Measurements from ENCODE around the gene AHNAK2. TPM values are rescaled to one million over a fixed set of nuclear protein-coding genes. Genes with fewer than 3 reads are reported as not detected.
A peak's percentile ranks its signal among the peaks of the same experiment; 100 is the strongest.

AHNAK2 gene
- total and polyA plus RNA-seq, 3 experiments from 2014 or later: 0.04 TPM; not detected in 2

GRCh38 chr14:104967386-104968152, 10.6 kb downstream of the AHNAK2 start:
- Histone ChIP-seq H3K4me3 (ENCODE audit: low read length) (no peak overlapping the region), H3K4me1 (ENCODE audit: insufficient read depth, low read length) (no peaks in the 10 kb centered on the region), H3K36me3 (ENCODE audit: insufficient read depth, low read length) (no peaks in the 10 kb centered on the region), H3K27me3 (ENCODE audit: insufficient read depth, low read length, poor library complexity, severe bottlenecking) (peaks cover 4% of the 10 kb centered on the region), H3K27ac (ENCODE audit: low read depth, low read length) (no peak overlapping the region), H3K9me3 (ENCODE audit: low read length) (no peaks in the 10 kb centered on the region)
- Mint-ChIP-seq H3K27ac (no peak overlapping the region), H3K4me1 (no peaks in the 10 kb centered on the region), H3K36me3 (no peaks in the 10 kb centered on the region), H3K27me3 (peaks cover 2 to 20% of the 10 kb centered on the region in 2 donors), H3K9me3 (no peaks in the 10 kb centered on the region), H3K4me3 (no peak overlapping the region)
- POLR2A ChIA-PET: no interaction called here
- no peak for DNase-seq
- CTCF ChIA-PET: interaction anchor here (2.9 kb wide), 1 partner anchor 78 kb away, joined by 10 read pairs; no protein-coding TSS in a partner anchor

GRCh38 chr14:104966981-104967385, 11.2 kb downstream of the AHNAK2 start:
- Mint-ChIP-seq H3K4me3 (no peak overlapping the region), H3K36me3 (no peaks in the 10 kb centered on the region), H3K4me1 (no peaks in the 10 kb centered on the region), H3K27ac (no peak overlapping the region), H3K27me3 (peaks cover 2 to 20% of the 10 kb centered on the region in 2 donors), H3K9me3 (no peaks in the 10 kb centered on the region)
- Histone ChIP-seq H3K27ac (ENCODE audit: low read depth, low read length) (no peak overlapping the region), H3K27me3 (ENCODE audit: insufficient read depth, low read length, poor library complexity, severe bottlenecking) (peaks cover 4% of the 10 kb centered on the region), H3K9me3 (ENCODE audit: low read length) (no peaks in the 10 kb centered on the region), H3K4me1 (ENCODE audit: insufficient read depth, low read length) (no peaks in the 10 kb centered on the region), H3K4me3 (ENCODE audit: low read length) (no peak overlapping the region), H3K36me3 (ENCODE audit: insufficient read depth, low read length) (no peaks in the 10 kb centered on the region)
- ChIA-PET CTCF (no interaction called here), POLR2A (interaction anchor here (0.6 kb wide), 1 partner anchor 95 kb away, joined by 3 read pairs; no protein-coding TSS in a partner anchor)
- DNase-seq: no peak

GRCh38 chr14:104966261-104966865, 11.8 kb downstream of the AHNAK2 start:
- Mint-ChIP-seq H3K4me1 (no peaks in the 10 kb centered on the region), H3K27me3 (peaks cover 2 to 18% of the 10 kb centered on the region in 2 donors), H3K9me3 (no peaks in the 10 kb centered on the region), H3K36me3 (no peaks in the 10 kb centered on the region), H3K27ac (no peak overlapping the region), H3K4me3 (no peak overlapping the region)
- Histone ChIP-seq H3K4me3 (ENCODE audit: low read length) (no peak overlapping the region), H3K36me3 (ENCODE audit: insufficient read depth, low read length) (no peaks in the 10 kb centered on the region), H3K27ac (ENCODE audit: low read depth, low read length) (no peak overlapping the region), H3K27me3 (ENCODE audit: insufficient read depth, low read length, poor library complexity, severe bottlenecking) (peaks cover 4% of the 10 kb centered on the region), H3K4me1 (ENCODE audit: insufficient read depth, low read length) (no peaks in the 10 kb centered on the region), H3K9me3 (ENCODE audit: low read length) (no peaks in the 10 kb centered on the region)
- no peak for DNase-seq
- ChIA-PET CTCF (no interaction called here), POLR2A (interaction anchor here (0.6 kb wide), 1 partner anchor 96 kb away, joined by 3 read pairs; no protein-coding TSS in a partner anchor)

GRCh38 chr14:104965561-104966231, 12.5 kb downstream of the AHNAK2 start:
- Histone ChIP-seq H3K4me3 (ENCODE audit: low read length) (no peak overlapping the region), H3K27ac (ENCODE audit: low read depth, low read length) (no peak overlapping the region), H3K36me3 (ENCODE audit: insufficient read depth, low read length) (no peaks in the 10 kb centered on the region), H3K4me1 (ENCODE audit: insufficient read depth, low read length) (no peaks in the 10 kb centered on the region), H3K9me3 (ENCODE audit: low read length) (no peaks in the 10 kb centered on the region), H3K27me3 (ENCODE audit: insufficient read depth, low read length, poor library complexity, severe bottlenecking) (peaks cover 4% of the 10 kb centered on the region)
- Mint-ChIP-seq H3K27me3 (peaks cover 2 to 18% of the 10 kb centered on the region in 2 donors), H3K9me3 (no peaks in the 10 kb centered on the region), H3K27ac (no peak overlapping the region), H3K4me1 (no peaks in the 10 kb centered on the region), H3K36me3 (no peaks in the 10 kb centered on the region), H3K4me3 (no peak overlapping the region)
- CTCF ChIA-PET: interaction anchor here (2.1 kb wide), 1 partner anchor 80 kb away, joined by 7 read pairs; no protein-coding TSS in a partner anchor
- DNase-seq: no peak
- POLR2A ChIA-PET: no interaction called here

- ChIA-PET CTCF (interaction anchor here (1.0 to 2.1 kb wide), 2 partner anchors 81 to 127 kb away, joined by 4 to 7 read pairs; no protein-coding TSS in a partner anchor), POLR2A (no interaction called here)
- Histone ChIP-seq H3K4me3 (ENCODE audit: low read length) (no peak overlapping the region), H3K4me1 (ENCODE audit: insufficient read depth, low read length) (no peaks in the 10 kb centered on the region), H3K27me3 (ENCODE audit: insufficient read depth, low read length, poor library complexity, severe bottlenecking) (peaks cover 4% of the 10 kb centered on the region), H3K9me3 (ENCODE audit: low read length) (no peaks in the 10 kb centered on the region), H3K36me3 (ENCODE audit: insufficient read depth, low read length) (no peaks in the 10 kb centered on the region), H3K27ac (ENCODE audit: low read depth, low read length) (no peak overlapping the region)
- DNase-seq: no peak
- Mint-ChIP-seq H3K27me3 (peaks cover 2 to 26% of the 10 kb centered on the region in 2 donors), H3K9me3 (no peaks in the 10 kb centered on the region), H3K27ac (no peak overlapping the region), H3K4me3 (no peak overlapping the region), H3K4me1 (no peaks in the 10 kb centered on the region), H3K36me3 (no peaks in the 10 kb centered on the region)
Measured at GRCh38 chr14:104964546-104964945, 13.6 kb downstream of the AHNAK2 start.

GRCh38 chr14:104957146-104958113, 20.7 kb downstream of the AHNAK2 start:
- CTCF ChIA-PET: no interaction called here
- H3K4me1 Mint-ChIP-seq: no peaks in the 10 kb centered on the region
- no peaks in the 10 kb centered on the region for H3K36me3 Mint-ChIP-seq
- POLR2A ChIA-PET: no interaction called here
- no peaks in the 10 kb centered on the region for H3K9me3 Mint-ChIP-seq
- no peak for DNase-seq
- no peak overlapping the region for H3K4me3 ChIP-seq (ENCODE audit: low read length)
- peak overlapping the region in 1 of 7 donors; percentile 54 for H3K4me3 Mint-ChIP-seq
- H3K9me3 ChIP-seq (ENCODE audit: low read length): no peaks in the 10 kb centered on the region
- H3K36me3 ChIP-seq (ENCODE audit: insufficient read depth, low read length): no peaks in the 10 kb centered on the region
- no peaks in the 10 kb centered on the region for H3K4me1 ChIP-seq (ENCODE audit: insufficient read depth, low read length)
- peaks cover 5% of the 10 kb centered on the region for H3K27me3 ChIP-seq (ENCODE audit: insufficient read depth, low read length, poor library complexity, severe bottlenecking)
- H3K27me3 Mint-ChIP-seq: peaks cover 11 to 43% of the 10 kb centered on the region in 2 donors
- peak overlapping the region in 1 of 8 donors; percentile 24 for H3K27ac Mint-ChIP-seq
- no peak overlapping the region for H3K27ac ChIP-seq (ENCODE audit: low read depth, low read length)

- no peaks in the 10 kb centered on the region for H3K36me3 ChIP-seq (ENCODE audit: insufficient read depth, low read length)
- no peak for DNase-seq
- no peak overlapping the region for H3K4me3 ChIP-seq (ENCODE audit: low read length)
- Mint-ChIP-seq H3K4me1 (no peaks in the 10 kb centered on the region), H3K27ac (no peak overlapping the region), H3K4me3 (no peak overlapping the region), H3K9me3 (no peaks in the 10 kb centered on the region), H3K36me3 (no peaks in the 10 kb centered on the region), H3K27me3 (peaks cover 11 to 43% of the 10 kb centered on the region in 2 donors)
- POLR2A ChIA-PET: no interaction called here
- no peaks in the 10 kb centered on the region for H3K4me1 ChIP-seq (ENCODE audit: insufficient read depth, low read length)
- peaks cover 5% of the 10 kb centered on the region for H3K27me3 ChIP-seq (ENCODE audit: insufficient read depth, low read length, poor library complexity, severe bottlenecking)
- no peak overlapping the region for H3K27ac ChIP-seq (ENCODE audit: low read depth, low read length)
- H3K9me3 ChIP-seq (ENCODE audit: low read length): no peaks in the 10 kb centered on the region
- CTCF ChIA-PET: no interaction called here
Measured at GRCh38 chr14:104956290-104956890, 21.8 kb downstream of the AHNAK2 start.
